ENCODE data around the gene TXLNA. TPM values are rescaled to one million over a fixed set of nuclear protein-coding genes. Genes with fewer than 3 reads are reported as not detected.
A peak's percentile ranks its signal among the peaks of the same experiment; 100 is the strongest.

TXLNA gene
- total RNA-seq, 1 donor from 2014 or later = 83.8 TPM

DNA sequence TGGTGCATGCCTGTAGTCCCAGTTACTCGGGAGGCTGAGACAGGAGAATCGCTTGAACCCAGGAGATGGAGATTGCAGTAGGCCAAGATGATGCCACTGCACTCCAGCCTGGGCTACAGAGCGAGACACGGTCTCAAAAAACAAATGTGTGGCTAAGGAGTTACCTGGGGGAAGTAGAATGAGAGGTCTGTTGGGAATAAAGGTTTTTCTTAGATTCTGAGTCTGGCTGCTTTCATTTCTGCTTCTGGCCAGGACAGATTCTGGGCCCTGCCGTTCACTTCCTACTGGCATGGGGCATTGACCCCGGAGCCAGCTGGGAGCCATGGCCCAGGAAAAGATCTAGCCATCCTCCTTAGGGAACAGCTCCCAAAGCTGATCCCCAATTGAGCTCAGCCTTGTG is 29.0 kb downstream of the TXLNA start:
- intact Hi-C loops (cut with DNase I) = no loop called here
- no peak for DNase-seq (ENCODE audit: low spot score in 2 of 2)
- H3K27me3 ChIP-seq = no peaks in the 10 kb centered on the region
- H3K27ac ChIP-seq = no peak overlapping the region
- no peaks in the 10 kb centered on the region for H3K9me3 ChIP-seq
- H3K36me3 ChIP-seq = no peaks in the 10 kb centered on the region
- no peak overlapping the region for H3K4me3 ChIP-seq
- TF ChIP-seq, protein P1, sequence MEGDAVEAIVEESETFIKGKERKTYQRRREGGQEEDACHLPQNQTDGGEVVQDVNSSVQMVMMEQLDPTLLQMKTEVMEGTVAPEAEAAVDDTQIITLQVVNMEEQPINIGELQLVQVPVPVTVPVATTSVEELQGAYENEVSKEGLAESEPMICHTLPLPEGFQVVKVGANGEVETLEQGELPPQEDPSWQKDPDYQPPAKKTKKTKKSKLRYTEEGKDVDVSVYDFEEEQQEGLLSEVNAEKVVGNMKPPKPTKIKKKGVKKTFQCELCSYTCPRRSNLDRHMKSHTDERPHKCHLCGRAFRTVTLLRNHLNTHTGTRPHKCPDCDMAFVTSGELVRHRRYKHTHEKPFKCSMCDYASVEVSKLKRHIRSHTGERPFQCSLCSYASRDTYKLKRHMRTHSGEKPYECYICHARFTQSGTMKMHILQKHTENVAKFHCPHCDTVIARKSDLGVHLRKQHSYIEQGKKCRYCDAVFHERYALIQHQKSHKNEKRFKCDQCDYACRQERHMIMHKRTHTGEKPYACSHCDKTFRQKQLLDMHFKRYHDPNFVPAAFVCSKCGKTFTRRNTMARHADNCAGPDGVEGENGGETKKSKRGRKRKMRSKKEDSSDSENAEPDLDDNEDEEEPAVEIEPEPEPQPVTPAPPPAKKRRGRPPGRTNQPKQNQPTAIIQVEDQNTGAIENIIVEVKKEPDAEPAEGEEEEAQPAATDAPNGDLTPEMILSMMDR (IDR thresholded peaks at IDR 0.05) = no peak
- peaks cover 0 to 7% of the 10 kb centered on the region in 2 donors for H3K4me1 ChIP-seq

DNA sequence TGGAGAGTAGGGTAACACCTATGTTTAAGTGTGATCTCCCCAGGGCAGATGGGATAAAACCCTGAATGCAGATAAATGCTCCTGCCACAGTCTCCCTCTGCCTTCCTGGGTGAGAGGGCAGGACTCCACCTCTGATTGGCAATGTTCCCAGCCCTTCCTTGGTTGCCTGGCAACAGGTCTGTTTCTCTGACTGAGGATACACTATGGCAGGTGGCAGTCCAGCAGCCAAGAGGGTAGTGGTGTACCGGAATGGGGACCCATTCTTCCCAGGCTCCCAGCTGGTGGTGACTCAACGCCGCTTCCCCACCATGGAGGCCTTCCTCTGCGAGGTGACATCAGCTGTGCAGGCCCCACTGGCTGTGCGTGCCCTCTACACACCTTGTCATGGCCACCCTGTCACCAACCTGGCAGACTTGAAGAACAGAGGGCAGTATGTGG is 29.4 kb downstream of the TXLNA start, which contains the start of gene DCDC2B:
DCDC2B (plus strand) TSS at position 199 of the 438 bp plus-strand sequence; CDS start at position 204, 5 bp downstream.
- TF ChIP-seq, protein P1 (IDR thresholded peaks at IDR 0.05) = no peak
- peaks cover 0 to 7% of the 10 kb centered on the region in 2 donors for H3K4me1 ChIP-seq
- no peak within 1 kb of the TSS for H3K27ac ChIP-seq
- peaks cover under 1 to 3% of the 10 kb centered on the region in 2 donors for H3K36me3 ChIP-seq
- no peaks in the 10 kb centered on the region for H3K27me3 ChIP-seq
- intact Hi-C loops (cut with DNase I) = no loop called here
- no peak within 1 kb of the TSS for H3K4me3 ChIP-seq
- no peaks in the 10 kb centered on the region for H3K9me3 ChIP-seq
- DNase-seq (ENCODE audit: low spot score in 2 of 2) = no peak

DNA sequence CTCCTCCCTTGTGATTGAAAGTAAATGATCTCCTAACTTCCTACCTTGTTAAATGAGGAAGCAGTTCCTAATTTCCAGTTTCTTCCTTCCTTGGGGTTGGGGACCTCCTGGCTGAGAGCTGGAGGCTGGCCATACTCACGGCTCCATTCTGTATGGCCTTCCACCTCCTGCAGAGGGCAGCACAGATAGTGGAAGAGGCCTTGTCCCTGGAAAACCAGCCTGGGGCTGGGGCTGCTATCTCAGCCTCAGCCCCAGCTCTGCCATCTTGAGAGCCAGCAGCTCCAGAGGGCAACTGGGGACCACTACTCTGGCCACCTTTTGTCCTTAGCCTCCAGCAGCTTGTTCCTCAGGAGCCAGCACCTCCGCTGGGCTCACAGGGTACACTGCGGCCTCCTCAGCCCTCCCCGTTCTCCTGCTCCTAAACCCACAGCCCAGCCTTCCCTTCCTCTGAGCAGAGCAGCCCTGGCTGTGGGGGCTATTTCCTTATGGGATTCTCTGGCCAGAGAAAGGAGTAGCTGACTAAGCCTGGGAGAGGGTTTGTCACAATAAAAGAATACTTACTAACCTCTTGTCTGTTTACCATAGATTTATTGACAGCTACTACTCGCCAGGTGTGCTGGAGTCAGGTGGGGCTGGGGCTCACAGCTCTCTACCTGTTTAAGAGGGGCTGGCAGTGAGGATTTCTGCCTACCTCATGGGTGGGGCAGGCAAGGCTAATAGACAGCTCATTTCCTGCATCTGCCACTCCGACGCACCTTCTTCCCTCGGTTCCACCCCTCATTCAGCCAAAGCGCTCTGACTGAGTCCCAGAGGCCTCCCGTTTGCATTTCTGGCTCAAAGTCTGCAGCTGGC is 36.4 kb downstream of the TXLNA start:
- TF ChIP-seq, protein P1 (IDR thresholded peaks at IDR 0.05) = peak; percentile 47 to 66 (median 50)
- H3K27me3 ChIP-seq = no peaks in the 10 kb centered on the region
- no peaks in the 10 kb centered on the region for H3K9me3 ChIP-seq
- H3K27ac ChIP-seq = no peak overlapping the region
- peaks cover under 1 to 1% of the 10 kb centered on the region in 2 donors for H3K4me1 ChIP-seq
- intact Hi-C loops (cut with DNase I) = no loop called here
- no peak for DNase-seq (ENCODE audit: low spot score in 2 of 2)
- no peak overlapping the region for H3K4me3 ChIP-seq
- peaks cover 30 to 45% of the 10 kb centered on the region in 2 donors for H3K36me3 ChIP-seq

DNA sequence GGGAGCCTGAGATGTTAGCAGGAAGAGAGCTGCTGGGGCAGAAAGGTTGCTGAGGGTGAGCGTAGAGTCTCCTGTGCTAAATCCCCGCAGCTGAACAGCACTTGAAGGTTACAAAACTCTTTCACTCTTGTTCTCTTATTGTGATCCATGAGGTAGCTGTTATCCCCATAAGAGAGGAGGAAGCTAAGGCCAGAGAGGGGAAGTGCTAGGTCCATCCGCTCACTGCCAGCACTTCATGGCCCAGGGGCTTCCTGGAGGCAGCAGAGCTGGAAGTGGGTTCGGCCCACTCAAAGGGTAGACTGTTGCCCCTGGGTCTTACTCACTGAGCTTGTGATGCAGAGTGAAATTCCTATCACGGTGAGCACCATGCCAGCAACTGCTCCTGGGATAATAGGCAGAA is 37.1 kb downstream of the TXLNA start:
- DNase-seq (ENCODE audit: low spot score in 2 of 2) = no peak
- no peak overlapping the region for H3K4me3 ChIP-seq
- H3K9me3 ChIP-seq = no peaks in the 10 kb centered on the region
- intact Hi-C loops (cut with DNase I) = no loop called here
- H3K27me3 ChIP-seq = no peaks in the 10 kb centered on the region
- H3K36me3 ChIP-seq = peaks cover 30 to 45% of the 10 kb centered on the region in 2 donors
- H3K4me1 ChIP-seq = peaks cover 7 to 8% of the 10 kb centered on the region in 2 donors
- TF ChIP-seq, protein P1 (IDR thresholded peaks at IDR 0.05) = no peak
- H3K27ac ChIP-seq = no peak overlapping the region

DNA sequence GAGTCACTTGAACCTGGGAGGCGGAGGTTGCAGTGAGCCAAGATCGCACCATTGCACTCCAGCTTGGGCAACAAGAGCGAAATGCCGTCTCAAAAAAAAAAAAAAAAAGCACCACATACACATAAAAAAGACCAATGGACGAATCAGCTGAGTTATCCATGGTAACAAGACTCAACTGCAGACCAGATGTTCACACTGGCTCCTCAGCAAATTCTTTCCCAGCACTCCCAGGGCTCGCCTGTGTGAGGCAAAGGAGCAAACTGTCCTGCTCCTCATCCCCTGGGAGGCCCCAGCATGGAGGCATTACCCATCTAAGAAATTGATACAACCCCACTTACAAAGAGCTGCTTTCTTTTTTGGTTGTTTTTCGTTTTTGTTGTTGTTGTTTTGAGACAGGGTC is 39.5 kb downstream of the TXLNA start:
- TF ChIP-seq, protein P1 (IDR thresholded peaks at IDR 0.05) = no peak
- intact Hi-C loops (cut with DNase I) = no loop called here
- Histone ChIP-seq H3K27me3 (no peaks in the 10 kb centered on the region), H3K36me3 (peaks cover 30 to 44% of the 10 kb centered on the region in 2 donors), H3K9me3 (no peaks in the 10 kb centered on the region), H3K27ac (no peak overlapping the region), H3K4me3 (no peak overlapping the region), H3K4me1 (peaks cover 19% of the 10 kb centered on the region in 2 donors)
- no peak for DNase-seq (ENCODE audit: low spot score in 2 of 2)
